Panc1 (cell line): ENCODE measurements around the gene UBTD1. TPM values are rescaled to one million over a fixed set of nuclear protein-coding genes. Genes with fewer than 3 reads are reported as not detected.

Source experiments
- ATAC-seq: fragments of 200-7000 bp; cut with Tn5 transposase; 2 replicates; pipeline ENCODE4 v1.9.1; 2020; ENCODE audit warnings: mild to moderate bottlenecking, moderate library complexity
- BruUV-seq: library from RNA; stranded (reverse); fragments of 400-500 nt; replicated peaks from 2 replicates; lab custom pipeline; 2021; lab: Mats Ljungman, UMichigan
- CTCF ChIA-PET: fragments of 300-600 bp; sonication (Branson Sonifier 250); formaldehyde crosslinking; loops from one replicate; lab custom pipeline; 2022; ENCODE audit warnings: antibody characterized with exemption; lab: Charles Lee
- POLR2A ChIA-PET: fragments of 300-600 bp; sonication (Branson Sonifier 250); formaldehyde crosslinking; loops from one replicate; lab custom pipeline; 2022; ENCODE audit warnings: antibody characterized with exemption; lab: Charles Lee
- DNase-seq: peaks from one replicate; pipeline ENCODE4 v3.0.0-alpha.2; 2010; ENCODE audit warnings: low read depth, low spot score
- H3K27ac ChIP-seq: 2 replicates; pipeline ENCODE4 v1.5.1; 2011; ENCODE audit warnings: mild to moderate bottlenecking, low read length, inconsistent platforms
- H3K27me3 ChIP-seq: fragments of 200-500 bp; sonication (Bioruptor generic); 2 replicates; pipeline ENCODE4 v1.6.0; 2014; ENCODE audit warnings: low read length, inconsistent platforms; ENCODE audit not compliant: control insufficient read depth, insufficient read depth
- H3K36me3 ChIP-seq: fragments of 200-500 bp; sonication (Bioruptor generic); 2 replicates; pipeline ENCODE4 v1.5.1; 2014; ENCODE audit warnings: inconsistent platforms, mild to moderate bottlenecking, low read length, moderate library complexity; ENCODE audit not compliant: control insufficient read depth, insufficient read depth
- H3K4me1 ChIP-seq: 2 replicates; pipeline ENCODE4 v1.5.1; 2011; ENCODE audit warnings: inconsistent platforms, mild to moderate bottlenecking, low read length, moderate library complexity; ENCODE audit not compliant: control insufficient read depth, insufficient read depth
- H3K4me3 ChIP-seq, 2 experiments: 2 replicates each; pipeline ENCODE4 v1.5.1; 2011 to 2012; ENCODE audit warnings: low read depth in 2 of 2, low read length in 2 of 2, mild to moderate bottlenecking in 2 of 2, inconsistent platforms in 1 of 2, moderate library complexity in 1 of 2
- H3K9me3 ChIP-seq: fragments of 200-500 bp; sonication (Bioruptor generic); 2 replicates; pipeline ENCODE4 v1.5.1; 2014; ENCODE audit warnings: low read depth, mild to moderate bottlenecking, inconsistent platforms, low read length, moderate library complexity; ENCODE audit not compliant: control insufficient read depth, insufficient read depth
- CTCF ChIP-seq: fragments of 450-650 bp; IDR thresholded peaks from 2 replicates; pipeline ENCODE4 v1.5.1; 2017; ENCODE audit warnings: mild to moderate bottlenecking
- POLR2AphosphoS5 ChIP-seq: IDR thresholded peaks from 2 replicates; pipeline ENCODE4 v1.6.1; 2012; ENCODE audit warnings: mild to moderate bottlenecking, low read depth, low read length, moderate library complexity
- REST ChIP-seq, 2 experiments: IDR thresholded peaks; 2 replicates each; pipeline ENCODE4 v1.6.1; 2011 to 2012; ENCODE audit warnings: low read depth in 2 of 2, control low read depth in 1 of 2, low read length in 1 of 2, mild to moderate bottlenecking in 1 of 2, moderate library complexity in 1 of 2; ENCODE audit not compliant: insufficient read depth in 1 of 2
- SIN3A ChIP-seq: IDR thresholded peaks from 2 replicates; pipeline ENCODE4 v1.6.1; 2012; ENCODE audit warnings: low read depth, mild to moderate bottlenecking, low read length, moderate library complexity, borderline replicate concordance; ENCODE audit not compliant: insufficient read depth
- TCF7L2 ChIP-seq: IDR thresholded peaks from 2 replicates; pipeline ENCODE4 v1.6.1; 2011; ENCODE audit warnings: mild to moderate bottlenecking, low read depth, low read length, inconsistent platforms
- in situ Hi-C: cut with HindIII; loops from 2 replicates; pipeline ENCODE4 v1.10.0; 2016; ENCODE audit warnings: low sequenced_read_pairs, low pct_unique_long_range_greater_than_20kb
- intact Hi-C: fragments of 100-400 bp; cut with micrococcal nuclease; formaldehyde crosslinking; loops from one replicate; pipeline ENCODE4 v1.10.0; 2022; ENCODE audit not compliant: unreplicated experiment
- total RNA-seq: library from RNA; stranded (reverse); gene quantifications from one replicate; pipeline ENCODE4 v1.2.1, GENCODE V29; 2021; ENCODE audit not compliant: unreplicated experiment

UBTD1 gene
- total RNA-seq, 1 experiment from 2014 or later: 55.6 TPM

- Histone ChIP-seq H3K27ac (peak overlapping the region; percentile 11; the same call in 1 of the 2 replicates), H3K4me3 (no peak overlapping the region), H3K4me1 (peaks cover 22% of the 10 kb centered on the region), H3K27me3 (no peaks in the 10 kb centered on the region), H3K36me3 (no peaks in the 10 kb centered on the region), H3K9me3 (no peaks in the 10 kb centered on the region)
- no TSS peak for BruUV-seq
- ChIA-PET POLR2A (no interaction called here), CTCF (interaction anchor here (0.8 kb wide), 1 partner anchor 49 kb away, joined by 3 read pairs; no protein-coding TSS in a partner anchor)
- intact Hi-C loops (no loop called here), in situ Hi-C loops (no loop called here)
- ATAC-seq: no peak; the same call in 1 of the 2 replicates
- TF ChIP-seq TCF7L2: no peak
- TF ChIP-seq REST (IDR thresholded peaks at IDR 0.05; ENCODE audit: insufficient read depth in 1 of 2, low read depth in 2 of 2, low read length in 1 of 2): no peak
- TF ChIP-seq SIN3A: no peak
- no peak for TF ChIP-seq POLR2AphosphoS5
- no peak for TF ChIP-seq CTCF
- no peak for DNase-seq
Measured at GRCh38 chr10:97490592-97490991, 8.1 kb upstream of the UBTD1 start.

GRCh38 chr10:97494151-97494550 is 4.6 kb upstream of the UBTD1 start:
- no peaks in the 10 kb centered on the region for H3K27me3 ChIP-seq
- H3K4me1 ChIP-seq: peaks cover 36% of the 10 kb centered on the region
- no peaks in the 10 kb centered on the region; the same call in 1 of the 2 replicates for H3K36me3 ChIP-seq
- ChIA-PET POLR2A (interaction anchor here (0.6 kb wide), 1 partner anchor 60 kb away, joined by 3 read pairs; no protein-coding TSS in a partner anchor), CTCF (no interaction called here)
- H3K9me3 ChIP-seq: no peaks in the 10 kb centered on the region
- H3K4me3 ChIP-seq: no peak overlapping the region
- peak overlapping the region; percentile 36; the same call in 1 of the 2 replicates for H3K27ac ChIP-seq
- TF ChIP-seq CTCF (no peak), SIN3A (no peak), TCF7L2 (no peak), REST (IDR thresholded peaks at IDR 0.05; ENCODE audit: insufficient read depth in 1 of 2, low read depth in 2 of 2, low read length in 1 of 2) (no peak)
- ATAC-seq (no peak), DNase-seq (no peak)
- in situ Hi-C loops (no loop called here), intact Hi-C loops (no loop called here)
- no TSS peak for BruUV-seq
